IMR-90 (cell line): ENCODE measurements around the gene NR1I3. TPM values are rescaled to one million over a fixed set of nuclear protein-coding genes. Genes with fewer than 3 reads are reported as not detected.

Experiments used
- ATAC-seq: fragments of 200-7000 bp; cut with Tn5 transposase; 2 replicates; pipeline ENCODE4 v1.9.1; 2020; ENCODE audit warnings: low read depth, mild to moderate bottlenecking, moderate library complexity
- BruUV-seq: library from RNA; stranded (reverse); fragments of 400-500 nt; replicated peaks from 2 replicates; lab custom pipeline; 2021; lab: Mats Ljungman, UMichigan
- CTCF ChIA-PET: fragments of 300-600 bp; formaldehyde crosslinking; extraction: SDS; loops from one replicate; lab custom pipeline; 2021; ENCODE audit warnings: antibody characterized with exemption; lab: Yijun Ruan, JAX
- POLR2A ChIA-PET: fragments of 300-600 bp; sonication (Branson Sonifier 250); formaldehyde crosslinking; loops from one replicate; lab custom pipeline; 2022; ENCODE audit warnings: antibody characterized with exemption; ENCODE audit not compliant: unreplicated experiment; lab: Charles Lee
- DNase-seq: peaks from one replicate; pipeline ENCODE4 v3.0.0; 2013
- H2AFZ ChIP-seq: replicated peaks from 2 replicates; pipeline ENCODE3; 2013; ENCODE audit warnings: low read length, mild to moderate bottlenecking; ENCODE audit not compliant: poor library complexity
- H2AK5ac ChIP-seq: 2 replicates; pipeline ENCODE4 v1.6.1; 2013; ENCODE audit warnings: low read depth, low read length, inconsistent platforms
- H2AK9ac ChIP-seq: replicated peaks from 2 replicates; pipeline ENCODE3; 2013; ENCODE audit warnings: mild to moderate bottlenecking, low read depth, low read length, moderate library complexity; ENCODE audit not compliant: poor library complexity
- H2BK120ac ChIP-seq: 2 replicates; pipeline ENCODE4 v1.6.1; 2013; ENCODE audit warnings: low read depth, low read length, inconsistent platforms
- H2BK15ac ChIP-seq: 3 replicates; pipeline ENCODE4 v1.6.1; 2013; ENCODE audit warnings: low read depth, low read length, inconsistent platforms
- H2BK20ac ChIP-seq: 2 replicates; pipeline ENCODE4 v1.6.1; 2013; ENCODE audit warnings: low read depth, mild to moderate bottlenecking, inconsistent platforms, low read length, moderate library complexity
- H2BK5ac ChIP-seq: 2 replicates; pipeline ENCODE4 v1.6.1; 2013; ENCODE audit warnings: mild to moderate bottlenecking, low read depth, low read length, inconsistent platforms; ENCODE audit not compliant: poor library complexity, severe bottlenecking
- H3K14ac ChIP-seq: replicated peaks from 2 replicates; pipeline ENCODE4 v1.6.1; 2013; ENCODE audit warnings: low read depth, low read length, inconsistent platforms
- H3K18ac ChIP-seq: 2 replicates; pipeline ENCODE4 v1.6.1; 2013; ENCODE audit warnings: low read depth, low read length, control low read depth
- H3K23ac ChIP-seq: 2 replicates; pipeline ENCODE4 v1.6.1; 2013; ENCODE audit warnings: low read depth, low read length, inconsistent platforms
- H3K27ac ChIP-seq: 2 replicates; pipeline ENCODE4 v1.5.1; 2013; ENCODE audit warnings: mild to moderate bottlenecking, control low read depth, low read length; ENCODE audit not compliant: insufficient read depth
- H3K27me3 ChIP-seq: 2 replicates; pipeline ENCODE4 v1.6.1; 2013; ENCODE audit warnings: low read length; ENCODE audit not compliant: control insufficient read depth, insufficient read depth
- H3K36me3 ChIP-seq: 2 replicates; pipeline ENCODE4 v1.6.1; 2013; ENCODE audit warnings: low read length, mixed read lengths; ENCODE audit not compliant: control insufficient read depth, insufficient read depth
- H3K4ac ChIP-seq: 2 replicates; pipeline ENCODE4 v1.6.1; 2013; ENCODE audit warnings: low read depth, low read length, inconsistent platforms
- H3K4me1 ChIP-seq: 2 replicates; pipeline ENCODE4 v1.6.1; 2013; ENCODE audit warnings: low read length, mixed read lengths; ENCODE audit not compliant: control insufficient read depth, insufficient read depth
- H3K4me2 ChIP-seq: 2 replicates; pipeline ENCODE4 v1.6.1; 2013; ENCODE audit warnings: low read depth, mild to moderate bottlenecking, control low read depth, low read length, moderate library complexity
- H3K4me3 ChIP-seq: 2 replicates; pipeline ENCODE4 v1.5.1; 2013; ENCODE audit warnings: low read depth, mild to moderate bottlenecking, control low read depth, low read length, moderate library complexity; ENCODE audit not compliant: insufficient read depth
- H3K56ac ChIP-seq: 2 replicates; pipeline ENCODE4 v1.6.1; 2013; ENCODE audit warnings: low read length, inconsistent platforms; ENCODE audit not compliant: insufficient read depth; ENCODE audit errors: extremely low read depth
- H3K79me1 ChIP-seq, 2 experiments: 2 replicates each; pipeline ENCODE4 v1.6.1; 2013; ENCODE audit warnings: low read length in 2 of 2, inconsistent platforms in 1 of 2, low read depth in 1 of 2
- H3K9ac ChIP-seq: 2 replicates; pipeline ENCODE4 v1.6.1; 2013; ENCODE audit warnings: low read depth, low read length, control low read depth
- H3K9me1 ChIP-seq: 2 replicates; pipeline ENCODE4 v1.6.1; 2013; ENCODE audit warnings: low read length, inconsistent platforms; ENCODE audit not compliant: insufficient read depth
- H3K9me3 ChIP-seq: 2 replicates; pipeline ENCODE4 v1.6.1; 2013; ENCODE audit warnings: low read length; ENCODE audit not compliant: control insufficient read depth, insufficient read depth
- H4K20me1 ChIP-seq: 2 replicates; pipeline ENCODE4 v1.6.1; 2013; ENCODE audit warnings: low read length, inconsistent platforms; ENCODE audit not compliant: insufficient read depth
- H4K5ac ChIP-seq: 2 replicates; pipeline ENCODE4 v1.6.1; 2013; ENCODE audit warnings: mild to moderate bottlenecking, low read depth, low read length, control low read depth
- H4K8ac ChIP-seq, 2 experiments: 2 replicates each; pipeline ENCODE4 v1.6.1; 2013; ENCODE audit warnings: low read depth in 2 of 2, low read length in 2 of 2, control low read depth in 1 of 2, inconsistent platforms in 1 of 2
- H4K91ac ChIP-seq: 2 replicates; pipeline ENCODE4 v1.6.1; 2013; ENCODE audit warnings: low read depth, low read length, inconsistent platforms; ENCODE audit not compliant: insufficient read depth
- BHLHE40 ChIP-seq: fragments of 150-350 bp; IDR thresholded peaks from 2 replicates; pipeline ENCODE4 v1.6.1; 2016; ENCODE audit warnings: mild to moderate bottlenecking, low read depth, low read length
- CEBPB ChIP-seq: IDR thresholded peaks from 2 replicates; pipeline ENCODE4 v1.6.1; 2012; ENCODE audit warnings: low read depth, low read length, improper control_type of control experiment
- CHD1 ChIP-seq: IDR thresholded peaks from 2 replicates; pipeline ENCODE4 v1.6.1; 2012; ENCODE audit warnings: low read depth, low read length, improper control_type of control experiment
- CTCF ChIP-seq: conservative IDR thresholded peaks from 2 replicates; pipeline ENCODE4 v1.5.1; 2012; ENCODE audit warnings: mild to moderate bottlenecking, low read depth, low read length, improper control_type of control experiment
- ELK1 ChIP-seq: fragments of 150-350 bp; IDR thresholded peaks from 2 replicates; pipeline ENCODE4 v1.6.1; 2016; ENCODE audit warnings: low read depth, mild to moderate bottlenecking, low read length, moderate library complexity, borderline replicate concordance
- FOS ChIP-seq: fragments of 150-350 bp; IDR thresholded peaks from 2 replicates; pipeline ENCODE4 v1.6.1; 2016; ENCODE audit warnings: low read depth, low read length
- MAFK ChIP-seq: IDR thresholded peaks from 2 replicates; pipeline ENCODE4 v1.6.1; 2012; ENCODE audit warnings: low read depth, low read length, improper control_type of control experiment
- MAZ ChIP-seq: IDR thresholded peaks from 2 replicates; pipeline ENCODE4 v1.6.1; 2012; ENCODE audit warnings: low read depth, mild to moderate bottlenecking, low read length, improper control_type of control experiment, moderate library complexity, borderline replicate concordance
- MXI1 ChIP-seq: IDR thresholded peaks from 2 replicates; pipeline ENCODE4 v1.6.1; 2012; ENCODE audit warnings: low read depth, mild to moderate bottlenecking, low read length, moderate library complexity, borderline replicate concordance
- NFE2L2 ChIP-seq: fragments of 150-350 bp; IDR thresholded peaks from 2 replicates; pipeline ENCODE4 v1.6.1; 2016; ENCODE audit warnings: low read depth, mild to moderate bottlenecking, low read length
- POLR2A ChIP-seq: IDR thresholded peaks from 2 replicates; pipeline ENCODE4 v1.6.1; 2012; ENCODE audit warnings: mild to moderate bottlenecking, low read depth, low read length
- RAD21 ChIP-seq: IDR thresholded peaks from 2 replicates; pipeline ENCODE4 v1.6.1; 2012; ENCODE audit warnings: low read length, improper control_type of control experiment
- RCOR1 ChIP-seq: IDR thresholded peaks from 2 replicates; pipeline ENCODE4 v1.6.1; 2012; ENCODE audit warnings: mild to moderate bottlenecking, low read length, improper control_type of control experiment; ENCODE audit not compliant: insufficient replicate concordance
- RFX5 ChIP-seq: IDR thresholded peaks from 2 replicates; pipeline ENCODE4 v1.8.0; 2012; ENCODE audit warnings: low read depth, mild to moderate bottlenecking, low read length, moderate library complexity
- SMC3 ChIP-seq: fragments of 150-350 bp; IDR thresholded peaks from 2 replicates; pipeline ENCODE4 v1.6.1; 2016; ENCODE audit warnings: low read depth, mild to moderate bottlenecking, antibody characterized with exemption, low read length, moderate library complexity
- USF2 ChIP-seq: fragments of 150-350 bp; IDR thresholded peaks from 2 replicates; pipeline ENCODE4 v1.6.1; 2017; ENCODE audit warnings: mild to moderate bottlenecking, antibody characterized with exemption, low read length, low read depth
- WGBS, 2 experiments: methylation state at CpG; one replicate each; pipeline versions ENCODE4 v1.1.5 to v1.1.7; 2013; ENCODE audit warnings: missing lambda C conversion rate in 2 of 2; ENCODE audit not compliant: insufficient read length in 1 of 2; ENCODE audit errors: extremely low coverage in 2 of 2; 5-methylcytosine and 5-hydroxymethylcytosine counted together
- dilution Hi-C: fragments of 300-500 bp; cut with HindIII; formaldehyde crosslinking; loops from one replicate; pipeline ENCODE4 v1.14.3; 2018; ENCODE audit warnings: low sequenced_read_pairs; ENCODE audit not compliant: unreplicated experiment
- in situ Hi-C: fragments of 300-500 bp; cut with MboI; formaldehyde crosslinking; loops from 3 replicates; pipeline ENCODE4 v1.14.3; 2019; ENCODE audit warnings: low sequenced_read_pairs, inconsistent platforms, mixed read lengths
- intact Hi-C: fragments of 100-400 bp; cut with micrococcal nuclease; formaldehyde crosslinking; loops from 2 replicates; pipeline ENCODE4 v1.10.0; 2022
- polyA plus RNA-seq, 3 experiments: library from polyadenylated mRNA; depleted of rRNA; stranded (reverse); fragments of >200 nt; gene quantifications; 2 replicates each; pipeline ENCODE4 v1.2.3, GENCODE V29; 2012; ENCODE audit warnings: low replicate concordance in 1 of 3
- total RNA-seq: library from RNA; depleted of rRNA; stranded (reverse); fragments of >200 nt; gene quantifications from 2 replicates; pipeline ENCODE4 v1.2.3, GENCODE V29; 2012

NR1I3 gene
- total and polyA plus RNA-seq, 2 of the 4 experiments (the other 2 are of a cell fraction): not detected

GRCh38 chr1:161190962-161191521 is 47.0 kb downstream of the NR1I3 start:
- in situ Hi-C loops: no loop called here

More at GRCh38 chr1:161190962-161191521, 47.0 kb downstream of the NR1I3 start:
- H3K27ac ChIP-seq: no peak overlapping the region
- dilution Hi-C loops: no loop called here
- POLR2A ChIA-PET: no interaction called here
- H3K27me3 ChIP-seq: no peaks in the 10 kb centered on the region
- ATAC-seq (no peak), DNase-seq (no peak)
- no peaks in the 10 kb centered on the region for H3K9me3 ChIP-seq
- no peak overlapping the region for H4K5ac ChIP-seq
- no peak for TF ChIP-seq CEBPB
- TF ChIP-seq MXI1: no peak
- no peak for TF ChIP-seq RCOR1
- TF ChIP-seq MAZ: no peak
- no peak for TF ChIP-seq FOS
- TF ChIP-seq ELK1: no peak
- no peak for TF ChIP-seq BHLHE40
- no peak for TF ChIP-seq SMC3
- TF ChIP-seq CTCF: no peak
- no peak for TF ChIP-seq RAD21
- no peak for TF ChIP-seq CHD1
- TF ChIP-seq MAFK: no peak
- no peak for TF ChIP-seq POLR2A
- no peak for TF ChIP-seq USF2
- no peak for TF ChIP-seq RFX5
- no peak for TF ChIP-seq NFE2L2
- H2BK120ac ChIP-seq: no peak overlapping the region
- H3K4me3 ChIP-seq: no peak overlapping the region
- BruUV-seq: no TSS peak
- H3K4me2 ChIP-seq: no peak overlapping the region
- CTCF ChIA-PET: interaction anchor here (1.3 kb wide), 1 partner anchor 35 kb away, joined by 8 read pairs; the partner anchor contains the start of gene TOMM40L
- no peak overlapping the region for H3K4ac ChIP-seq
- no peak overlapping the region for H4K91ac ChIP-seq
- no peak overlapping the region for H2AK9ac ChIP-seq
- no peak overlapping the region for H3K14ac ChIP-seq
- H2AFZ ChIP-seq: no peak overlapping the region
- H3K4me1 ChIP-seq: no peaks in the 10 kb centered on the region
- no peak overlapping the region for H3K9ac ChIP-seq
- no peak overlapping the region for H2AK5ac ChIP-seq
- H2BK15ac ChIP-seq: no peak overlapping the region
- H3K23ac ChIP-seq: no peak overlapping the region
- H3K36me3 ChIP-seq: no peaks in the 10 kb centered on the region
- H4K8ac ChIP-seq: no peak overlapping the region
- no peak overlapping the region for H2BK20ac ChIP-seq
- H3K56ac ChIP-seq: no peak overlapping the region
- WGBS, 2 experiments: 71% methylated on average over 13 of the region's 22 CpGs; no CpG with 5 or more reads in 1 of the 2 experiments
- H3K79me1 ChIP-seq: no peaks in the 10 kb centered on the region
- no peak overlapping the region for H2BK5ac ChIP-seq
- no peak overlapping the region for H3K18ac ChIP-seq
- intact Hi-C loops: no loop called here
- H3K9me1 ChIP-seq: no peaks in the 10 kb centered on the region
- H4K20me1 ChIP-seq: no peaks in the 10 kb centered on the region
